IMR-90 (cell line): ENCODE measurements around the gene ZNF280C. TPM values are rescaled to one million over a fixed set of nuclear protein-coding genes. Genes with fewer than 3 reads are reported as not detected.
A peak's percentile ranks its signal among the peaks of the same experiment; 100 is the strongest.

Experiments
- ATAC-seq: fragments of 200-7000 bp; cut with Tn5 transposase; 2 replicates; pipeline ENCODE4 v1.9.1; 2020; ENCODE audit warnings: low read depth, mild to moderate bottlenecking, moderate library complexity
- BruUV-seq: library from RNA; stranded (reverse); fragments of 400-500 nt; replicated peaks from 2 replicates; lab custom pipeline; 2021; lab: Mats Ljungman, UMichigan
- CTCF ChIA-PET: fragments of 300-600 bp; formaldehyde crosslinking; extraction: SDS; loops from one replicate; lab custom pipeline; 2021; ENCODE audit warnings: antibody characterized with exemption; lab: Yijun Ruan, JAX
- POLR2A ChIA-PET: fragments of 300-600 bp; sonication (Branson Sonifier 250); formaldehyde crosslinking; loops from one replicate; lab custom pipeline; 2022; ENCODE audit warnings: antibody characterized with exemption; ENCODE audit not compliant: unreplicated experiment; lab: Charles Lee
- DNase-seq: peaks from one replicate; pipeline ENCODE4 v3.0.0; 2013
- H2AFZ ChIP-seq: replicated peaks from 2 replicates; pipeline ENCODE3; 2013; ENCODE audit warnings: low read length, mild to moderate bottlenecking; ENCODE audit not compliant: poor library complexity
- H2AK5ac ChIP-seq: 2 replicates; pipeline ENCODE4 v1.6.1; 2013; ENCODE audit warnings: low read depth, low read length, inconsistent platforms
- H2AK9ac ChIP-seq: replicated peaks from 2 replicates; pipeline ENCODE3; 2013; ENCODE audit warnings: mild to moderate bottlenecking, low read depth, low read length, moderate library complexity; ENCODE audit not compliant: poor library complexity
- H2BK120ac ChIP-seq: 2 replicates; pipeline ENCODE4 v1.6.1; 2013; ENCODE audit warnings: low read depth, low read length, inconsistent platforms
- H2BK15ac ChIP-seq: 3 replicates; pipeline ENCODE4 v1.6.1; 2013; ENCODE audit warnings: low read depth, low read length, inconsistent platforms
- H2BK20ac ChIP-seq: 2 replicates; pipeline ENCODE4 v1.6.1; 2013; ENCODE audit warnings: low read depth, mild to moderate bottlenecking, inconsistent platforms, low read length, moderate library complexity
- H2BK5ac ChIP-seq: 2 replicates; pipeline ENCODE4 v1.6.1; 2013; ENCODE audit warnings: mild to moderate bottlenecking, low read depth, low read length, inconsistent platforms; ENCODE audit not compliant: poor library complexity, severe bottlenecking
- H3K14ac ChIP-seq: replicated peaks from 2 replicates; pipeline ENCODE4 v1.6.1; 2013; ENCODE audit warnings: low read depth, low read length, inconsistent platforms
- H3K18ac ChIP-seq: 2 replicates; pipeline ENCODE4 v1.6.1; 2013; ENCODE audit warnings: low read depth, low read length, control low read depth
- H3K23ac ChIP-seq: 2 replicates; pipeline ENCODE4 v1.6.1; 2013; ENCODE audit warnings: low read depth, low read length, inconsistent platforms
- H3K27ac ChIP-seq: 2 replicates; pipeline ENCODE4 v1.5.1; 2013; ENCODE audit warnings: mild to moderate bottlenecking, control low read depth, low read length; ENCODE audit not compliant: insufficient read depth
- H3K27me3 ChIP-seq: 2 replicates; pipeline ENCODE4 v1.6.1; 2013; ENCODE audit warnings: low read length; ENCODE audit not compliant: control insufficient read depth, insufficient read depth
- H3K36me3 ChIP-seq: 2 replicates; pipeline ENCODE4 v1.6.1; 2013; ENCODE audit warnings: low read length, mixed read lengths; ENCODE audit not compliant: control insufficient read depth, insufficient read depth
- H3K4ac ChIP-seq: 2 replicates; pipeline ENCODE4 v1.6.1; 2013; ENCODE audit warnings: low read depth, low read length, inconsistent platforms
- H3K4me1 ChIP-seq: 2 replicates; pipeline ENCODE4 v1.6.1; 2013; ENCODE audit warnings: low read length, mixed read lengths; ENCODE audit not compliant: control insufficient read depth, insufficient read depth
- H3K4me2 ChIP-seq: 2 replicates; pipeline ENCODE4 v1.6.1; 2013; ENCODE audit warnings: low read depth, mild to moderate bottlenecking, control low read depth, low read length, moderate library complexity
- H3K4me3 ChIP-seq: 2 replicates; pipeline ENCODE4 v1.5.1; 2013; ENCODE audit warnings: low read depth, mild to moderate bottlenecking, control low read depth, low read length, moderate library complexity; ENCODE audit not compliant: insufficient read depth
- H3K56ac ChIP-seq: 2 replicates; pipeline ENCODE4 v1.6.1; 2013; ENCODE audit warnings: low read length, inconsistent platforms; ENCODE audit not compliant: insufficient read depth; ENCODE audit errors: extremely low read depth
- H3K79me1 ChIP-seq, 2 experiments: 2 replicates each; pipeline ENCODE4 v1.6.1; 2013; ENCODE audit warnings: low read length in 2 of 2, inconsistent platforms in 1 of 2, low read depth in 1 of 2
- H3K9ac ChIP-seq: 2 replicates; pipeline ENCODE4 v1.6.1; 2013; ENCODE audit warnings: low read depth, low read length, control low read depth
- H3K9me1 ChIP-seq: 2 replicates; pipeline ENCODE4 v1.6.1; 2013; ENCODE audit warnings: low read length, inconsistent platforms; ENCODE audit not compliant: insufficient read depth
- H3K9me3 ChIP-seq: 2 replicates; pipeline ENCODE4 v1.6.1; 2013; ENCODE audit warnings: low read length; ENCODE audit not compliant: control insufficient read depth, insufficient read depth
- H4K20me1 ChIP-seq: 2 replicates; pipeline ENCODE4 v1.6.1; 2013; ENCODE audit warnings: low read length, inconsistent platforms; ENCODE audit not compliant: insufficient read depth
- H4K5ac ChIP-seq: 2 replicates; pipeline ENCODE4 v1.6.1; 2013; ENCODE audit warnings: mild to moderate bottlenecking, low read depth, low read length, control low read depth
- H4K8ac ChIP-seq, 2 experiments: 2 replicates each; pipeline ENCODE4 v1.6.1; 2013; ENCODE audit warnings: low read depth in 2 of 2, low read length in 2 of 2, control low read depth in 1 of 2, inconsistent platforms in 1 of 2
- H4K91ac ChIP-seq: 2 replicates; pipeline ENCODE4 v1.6.1; 2013; ENCODE audit warnings: low read depth, low read length, inconsistent platforms; ENCODE audit not compliant: insufficient read depth
- BHLHE40 ChIP-seq: fragments of 150-350 bp; IDR thresholded peaks from 2 replicates; pipeline ENCODE4 v1.6.1; 2016; ENCODE audit warnings: mild to moderate bottlenecking, low read depth, low read length
- CEBPB ChIP-seq: IDR thresholded peaks from 2 replicates; pipeline ENCODE4 v1.6.1; 2012; ENCODE audit warnings: low read depth, low read length, improper control_type of control experiment
- CHD1 ChIP-seq: IDR thresholded peaks from 2 replicates; pipeline ENCODE4 v1.6.1; 2012; ENCODE audit warnings: low read depth, low read length, improper control_type of control experiment
- CTCF ChIP-seq: conservative IDR thresholded peaks from 2 replicates; pipeline ENCODE4 v1.5.1; 2012; ENCODE audit warnings: mild to moderate bottlenecking, low read depth, low read length, improper control_type of control experiment
- FOS ChIP-seq: fragments of 150-350 bp; IDR thresholded peaks from 2 replicates; pipeline ENCODE4 v1.6.1; 2016; ENCODE audit warnings: low read depth, low read length
- MAFK ChIP-seq: IDR thresholded peaks from 2 replicates; pipeline ENCODE4 v1.6.1; 2012; ENCODE audit warnings: low read depth, low read length, improper control_type of control experiment
- MAZ ChIP-seq: IDR thresholded peaks from 2 replicates; pipeline ENCODE4 v1.6.1; 2012; ENCODE audit warnings: low read depth, mild to moderate bottlenecking, low read length, improper control_type of control experiment, moderate library complexity, borderline replicate concordance
- MXI1 ChIP-seq: IDR thresholded peaks from 2 replicates; pipeline ENCODE4 v1.6.1; 2012; ENCODE audit warnings: low read depth, mild to moderate bottlenecking, low read length, moderate library complexity, borderline replicate concordance
- NFE2L2 ChIP-seq: fragments of 150-350 bp; IDR thresholded peaks from 2 replicates; pipeline ENCODE4 v1.6.1; 2016; ENCODE audit warnings: low read depth, mild to moderate bottlenecking, low read length
- POLR2A ChIP-seq: IDR thresholded peaks from 2 replicates; pipeline ENCODE4 v1.6.1; 2012; ENCODE audit warnings: mild to moderate bottlenecking, low read depth, low read length
- RAD21 ChIP-seq: IDR thresholded peaks from 2 replicates; pipeline ENCODE4 v1.6.1; 2012; ENCODE audit warnings: low read length, improper control_type of control experiment
- RCOR1 ChIP-seq: IDR thresholded peaks from 2 replicates; pipeline ENCODE4 v1.6.1; 2012; ENCODE audit warnings: mild to moderate bottlenecking, low read length, improper control_type of control experiment; ENCODE audit not compliant: insufficient replicate concordance
- RFX5 ChIP-seq: IDR thresholded peaks from 2 replicates; pipeline ENCODE4 v1.8.0; 2012; ENCODE audit warnings: low read depth, mild to moderate bottlenecking, low read length, moderate library complexity
- SMC3 ChIP-seq: fragments of 150-350 bp; IDR thresholded peaks from 2 replicates; pipeline ENCODE4 v1.6.1; 2016; ENCODE audit warnings: low read depth, mild to moderate bottlenecking, antibody characterized with exemption, low read length, moderate library complexity
- WGBS, 2 experiments: methylation state at CpG; one replicate each; pipeline versions ENCODE4 v1.1.5 to v1.1.7; 2013; ENCODE audit warnings: missing lambda C conversion rate in 2 of 2; ENCODE audit not compliant: insufficient read length in 1 of 2; ENCODE audit errors: extremely low coverage in 2 of 2; 5-methylcytosine and 5-hydroxymethylcytosine counted together
- dilution Hi-C: fragments of 300-500 bp; cut with HindIII; formaldehyde crosslinking; loops from one replicate; pipeline ENCODE4 v1.14.3; 2018; ENCODE audit warnings: low sequenced_read_pairs; ENCODE audit not compliant: unreplicated experiment
- in situ Hi-C: fragments of 300-500 bp; cut with MboI; formaldehyde crosslinking; loops from 3 replicates; pipeline ENCODE4 v1.14.3; 2019; ENCODE audit warnings: low sequenced_read_pairs, inconsistent platforms, mixed read lengths
- intact Hi-C: fragments of 100-400 bp; cut with micrococcal nuclease; formaldehyde crosslinking; loops from 2 replicates; pipeline ENCODE4 v1.10.0; 2022
- polyA plus RNA-seq, 3 experiments: library from polyadenylated mRNA; depleted of rRNA; stranded (reverse); fragments of >200 nt; gene quantifications; 2 replicates each; pipeline ENCODE4 v1.2.3, GENCODE V29; 2012; ENCODE audit warnings: low replicate concordance in 1 of 3
- total RNA-seq: library from RNA; depleted of rRNA; stranded (reverse); fragments of >200 nt; gene quantifications from 2 replicates; pipeline ENCODE4 v1.2.3, GENCODE V29; 2012
- TF ChIP-seq, protein P1 (sequence below): fragments of 150-350 bp; IDR thresholded peaks from 2 replicates; pipeline ENCODE4 v1.6.1; 2016; ENCODE audit warnings: low read depth, mild to moderate bottlenecking, low read length, moderate library complexity, borderline replicate concordance
- TF ChIP-seq, protein P2 (sequence below): fragments of 150-350 bp; IDR thresholded peaks from 2 replicates; pipeline ENCODE4 v1.6.1; 2017; ENCODE audit warnings: mild to moderate bottlenecking, antibody characterized with exemption, low read length, low read depth

The ZNF280C gene
- total and polyA plus RNA-seq, 2 of the 4 experiments (the other 2 are of a cell fraction), result 3.1 to 4.5 TPM

GRCh38 chrX:130186651-130187050, 82.0 kb downstream of the ZNF280C start:
- no TSS peak for BruUV-seq
- no peak overlapping the region for H4K91ac ChIP-seq
- H2AK9ac ChIP-seq, result no peak overlapping the region
- ChIA-PET POLR2A (no interaction called here), CTCF (interaction anchor here (0.6 to 1.0 kb wide), 3 partner anchors 10 to 126 kb away, joined by 3 to 4 read pairs (median 3); no protein-coding TSS in a partner anchor)
- H2AK5ac ChIP-seq, result no peak overlapping the region
- H2AFZ ChIP-seq, result peak overlapping the region; percentile 58
- no peaks in the 10 kb centered on the region; the same call in 1 of the 2 replicates for H3K27me3 ChIP-seq
- no peaks in the 10 kb centered on the region for H3K36me3 ChIP-seq
- DNase-seq, result no peak
- no peak overlapping the region for H4K8ac ChIP-seq
- H3K9me3 ChIP-seq, result no peaks in the 10 kb centered on the region
- H3K9ac ChIP-seq, result no peak overlapping the region
- no peak for TF ChIP-seq RFX5
- TF ChIP-seq FOS, result no peak
- no peak for TF ChIP-seq CEBPB
- TF ChIP-seq NFE2L2, result no peak
- no peak for TF ChIP-seq BHLHE40
- no peak for TF ChIP-seq RAD21
- TF ChIP-seq, protein P1, sequence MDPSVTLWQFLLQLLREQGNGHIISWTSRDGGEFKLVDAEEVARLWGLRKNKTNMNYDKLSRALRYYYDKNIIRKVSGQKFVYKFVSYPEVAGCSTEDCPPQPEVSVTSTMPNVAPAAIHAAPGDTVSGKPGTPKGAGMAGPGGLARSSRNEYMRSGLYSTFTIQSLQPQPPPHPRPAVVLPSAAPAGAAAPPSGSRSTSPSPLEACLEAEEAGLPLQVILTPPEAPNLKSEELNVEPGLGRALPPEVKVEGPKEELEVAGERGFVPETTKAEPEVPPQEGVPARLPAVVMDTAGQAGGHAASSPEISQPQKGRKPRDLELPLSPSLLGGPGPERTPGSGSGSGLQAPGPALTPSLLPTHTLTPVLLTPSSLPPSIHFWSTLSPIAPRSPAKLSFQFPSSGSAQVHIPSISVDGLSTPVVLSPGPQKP, result no peak
- TF ChIP-seq MAZ, result no peak
- no peak for TF ChIP-seq MXI1
- no peak for TF ChIP-seq MAFK
- no peak for TF ChIP-seq POLR2A
- TF ChIP-seq CHD1, result no peak
- TF ChIP-seq SMC3, result no peak
- TF ChIP-seq CTCF, result no peak
- TF ChIP-seq, protein P2, sequence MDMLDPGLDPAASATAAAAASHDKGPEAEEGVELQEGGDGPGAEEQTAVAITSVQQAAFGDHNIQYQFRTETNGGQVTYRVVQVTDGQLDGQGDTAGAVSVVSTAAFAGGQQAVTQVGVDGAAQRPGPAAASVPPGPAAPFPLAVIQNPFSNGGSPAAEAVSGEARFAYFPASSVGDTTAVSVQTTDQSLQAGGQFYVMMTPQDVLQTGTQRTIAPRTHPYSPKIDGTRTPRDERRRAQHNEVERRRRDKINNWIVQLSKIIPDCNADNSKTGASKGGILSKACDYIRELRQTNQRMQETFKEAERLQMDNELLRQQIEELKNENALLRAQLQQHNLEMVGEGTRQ, result no peak
- no peak for TF ChIP-seq RCOR1
- no peak overlapping the region for H3K18ac ChIP-seq
- no peak for ATAC-seq
- no peak overlapping the region for H2BK120ac ChIP-seq
- no peak overlapping the region for H2BK20ac ChIP-seq
- no peak overlapping the region for H3K23ac ChIP-seq
- H3K14ac ChIP-seq, result no peak overlapping the region
- H4K5ac ChIP-seq, result no peak overlapping the region
- in situ Hi-C loops, result loop anchor here (25.0 kb wide), 1 partner anchor 574 kb away; no protein-coding TSS in a partner anchor
- H3K27ac ChIP-seq, result no peak overlapping the region
- no peaks in the 10 kb centered on the region for H3K79me1 ChIP-seq
- no peaks in the 10 kb centered on the region for H4K20me1 ChIP-seq
- no peaks in the 10 kb centered on the region for H3K4me1 ChIP-seq
- dilution Hi-C loops, result no loop called here
- no peak overlapping the region for H2BK5ac ChIP-seq
- H3K9me1 ChIP-seq, result no peaks in the 10 kb centered on the region; the same call in 1 of the 2 replicates
- H3K56ac ChIP-seq, result no peak overlapping the region
- H3K4ac ChIP-seq, result no peak overlapping the region
- H2BK15ac ChIP-seq, result no peak overlapping the region
- no peak overlapping the region for H3K4me2 ChIP-seq
- no peak overlapping the region for H3K4me3 ChIP-seq
- intact Hi-C loops, result no loop called here
- no CpG with 5 or more reads among the region's 4 CpGs for WGBS, 2 experiments
